NCI-H2081 (cell line): ENCODE results near the gene ZNF771.

Experiments
- DNase-seq, 2 experiments: peaks; one replicate each; lab custom pipeline; 2025; lab: John Stamatoyannopoulos, UW

ZNF771 gene

GRCh38 chr16:30398661-30399434 lies 8.6 kb upstream of the ZNF771 start:
- DNase-seq, result no peak

GRCh38 chr16:30399435-30400186 lies 7.8 kb upstream of the ZNF771 start:
- DNase-seq, result no peak

- DNase-seq, result no peak
These were observed 5.5 kb upstream of the ZNF771 start for GRCh38 chr16:30401768-30402425.

GRCh38 chr16:30406795-30407101 lies 658 bp upstream of the ZNF771 start:
- no peak for DNase-seq

GRCh38 chr16:30407804-30408534 lies 563 bp downstream of the ZNF771 start:
- no peak for DNase-seq

- DNase-seq, result peak; percentile 74 to 76
These were observed 2.0 kb downstream of the ZNF771 start for GRCh38 chr16:30409125-30410060.

- DNase-seq, result no peak
These were observed 5.9 kb downstream of the ZNF771 start for GRCh38 chr16:30413112-30413806.

GRCh38 chr16:30414159-30414558 lies 6.8 kb downstream of the ZNF771 start:
- DNase-seq, result no peak

- DNase-seq, result no peak
These were observed 8.7 kb downstream of the ZNF771 start for GRCh38 chr16:30416047-30416603.

- DNase-seq, result no peak
These were observed 9.5 kb downstream of the ZNF771 start for GRCh38 chr16:30416624-30417528.

- DNase-seq, result peak; percentile 91 to 95
These were observed 10.3 kb downstream of the ZNF771 start for GRCh38 chr16:30417529-30418349.

- no peak for DNase-seq
These were observed 11.2 kb downstream of the ZNF771 start for GRCh38 chr16:30418350-30419181.

- no peak for DNase-seq
These were observed 13.6 kb downstream of the ZNF771 start for GRCh38 chr16:30421010-30421409.

GRCh38 chr16:30428055-30428454 lies 20.6 kb downstream of the ZNF771 start:
- DNase-seq, result no peak

- no peak for DNase-seq
These were observed 21.9 kb downstream of the ZNF771 start for GRCh38 chr16:30429418-30429677.

- DNase-seq, result peak; percentile 95 to 98
These were observed 22.4 kb downstream of the ZNF771 start, which contains the start of gene DCTPP1 for GRCh38 chr16:30429678-30430427. DCTPP1 (minus strand) TSS chr16:30430030; CDS start chr16:30429980, 50 bp downstream.
